HG02885 (cell line): ENCODE data around the gene EIF3I.
"Not testable (repeated sequence)": the region's sequence is repeated elsewhere in the genome, so short reads cannot be mapped to it uniquely, and the experiment has no call there.

Source experiments
- ATAC-seq: cut with Tn5 transposase; IDR thresholded peaks from one replicate; pipeline ENCODE4 v1.9.1; 2021; ENCODE audit warnings: mild to moderate bottlenecking; ENCODE audit not compliant: unreplicated experiment, poor library complexity

The EIF3I gene

DNA sequence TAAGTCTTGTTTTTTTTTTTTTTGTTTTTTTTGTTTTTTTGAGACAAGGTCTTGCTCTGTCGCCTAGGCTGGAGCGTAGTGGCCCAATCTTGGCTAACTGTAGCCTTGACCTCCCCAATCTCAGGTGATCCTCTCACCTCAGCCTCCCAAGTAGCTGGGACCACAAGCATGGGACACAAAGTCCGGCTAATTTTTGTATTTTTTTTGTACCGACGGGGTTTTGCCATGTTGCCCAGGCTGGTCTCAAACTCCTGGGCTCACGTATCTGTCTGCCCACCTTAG lies 35.0 kb downstream of the EIF3I start:
- ATAC-seq: no peak

DNA sequence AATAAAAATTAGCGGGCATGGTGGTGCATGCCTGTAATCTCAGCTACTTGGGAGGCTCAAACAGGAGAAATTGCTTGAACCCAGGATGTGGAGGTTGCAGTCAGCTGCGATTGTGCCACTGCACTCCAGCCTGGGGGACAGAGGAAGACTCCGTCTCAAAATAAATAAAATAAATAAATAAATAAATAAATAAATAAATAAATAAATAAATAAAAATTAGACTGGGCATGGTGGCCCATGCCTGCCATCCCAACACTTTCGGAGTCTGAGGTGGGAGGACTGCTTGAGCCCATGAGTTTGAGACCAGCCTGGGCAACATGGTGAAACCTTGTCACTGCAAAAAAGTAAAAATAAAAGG lies 41.0 kb downstream of the EIF3I start:
- ATAC-seq: not testable (repeated sequence)

DNA sequence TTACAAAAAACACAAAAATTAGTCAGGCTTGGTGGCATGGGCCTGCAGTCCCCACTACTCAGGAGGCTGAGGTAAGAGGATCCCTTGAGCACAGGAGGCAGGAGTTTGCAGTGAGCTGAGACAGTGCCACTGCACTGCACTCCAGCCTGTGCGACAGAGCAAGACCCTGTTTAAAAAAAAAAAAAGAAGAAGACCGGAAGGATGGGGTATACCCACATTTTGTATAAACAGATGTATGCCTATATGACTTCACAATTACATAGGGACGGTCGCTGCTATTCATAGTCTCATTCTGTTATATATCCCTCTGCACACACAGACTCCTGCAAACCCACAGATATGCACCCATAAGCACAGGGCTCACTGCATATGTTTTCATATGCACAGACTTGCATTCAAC lies 41.5 kb downstream of the EIF3I start:
- ATAC-seq: no peak

DNA sequence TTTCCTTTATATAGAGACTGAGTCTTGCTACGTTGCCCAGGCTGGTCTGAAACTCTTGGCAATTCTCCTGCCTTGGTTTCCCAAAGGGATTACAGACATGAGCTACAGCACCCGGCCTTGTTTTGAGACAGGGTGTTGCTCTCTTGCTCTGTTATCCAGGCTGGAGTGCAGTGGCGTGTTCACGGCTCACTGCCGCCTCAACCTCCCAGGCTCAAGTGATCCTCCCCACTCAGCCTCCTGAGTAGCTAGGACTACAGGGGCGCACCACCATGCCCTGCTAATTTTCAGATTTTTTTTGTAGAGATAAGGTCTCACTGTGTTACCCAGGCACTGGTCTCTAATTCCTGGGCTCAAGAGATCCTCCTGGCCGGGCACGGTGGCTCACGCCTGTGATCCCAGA lies 43.6 kb downstream of the EIF3I start:
- ATAC-seq: no peak

DNA sequence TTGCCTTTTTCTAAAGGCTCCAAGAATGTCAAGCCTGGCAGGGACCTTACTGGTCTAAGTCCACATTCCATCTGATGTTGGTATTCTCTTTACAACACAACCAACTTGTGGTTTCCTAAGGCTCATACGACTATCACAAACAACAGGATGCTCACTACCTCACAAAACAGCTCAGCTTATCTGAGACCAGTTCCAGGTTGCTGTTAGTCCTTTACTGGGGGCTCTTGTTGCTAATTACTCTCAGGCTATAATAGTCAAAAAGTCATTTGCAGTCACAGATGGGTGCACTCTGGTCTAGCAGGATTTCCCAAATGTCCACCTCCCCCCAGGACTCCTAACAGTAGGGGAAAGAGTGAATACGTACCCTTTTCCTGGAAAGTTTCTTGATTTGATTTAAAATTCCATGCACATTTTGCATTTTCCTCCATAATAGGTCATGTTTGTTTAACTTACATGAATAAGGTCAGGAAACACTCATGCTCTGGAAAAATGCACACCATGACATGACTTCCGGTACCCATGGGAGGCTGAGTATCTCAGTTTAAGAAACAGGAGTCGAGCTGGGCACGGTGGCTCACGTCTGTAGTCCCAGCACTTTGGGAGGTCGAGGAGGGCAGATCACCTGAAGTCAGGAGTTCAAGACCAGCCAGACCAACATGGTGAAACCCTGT lies 44.8 kb downstream of the EIF3I start:
- no peak for ATAC-seq

DNA sequence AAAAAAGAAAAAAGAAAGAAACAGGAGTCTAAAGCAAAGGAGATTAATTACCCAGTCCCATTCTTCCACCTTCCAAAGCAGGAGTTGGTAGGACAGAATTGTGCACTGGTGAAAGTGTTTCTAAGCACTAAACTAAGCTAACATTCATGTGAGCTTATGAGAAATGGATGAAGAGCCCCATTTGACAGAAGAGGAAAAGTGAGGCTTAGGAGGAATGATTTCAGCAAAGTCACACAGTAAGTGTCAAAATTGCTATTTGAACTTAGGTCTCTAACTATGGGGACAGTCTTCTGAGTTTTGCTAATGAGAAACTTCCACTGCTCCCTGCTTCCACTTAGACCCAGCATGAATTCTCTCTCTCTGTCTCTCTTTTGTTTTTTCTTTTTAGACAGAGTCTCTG lies 47.5 kb downstream of the EIF3I start:
- ATAC-seq: no peak

DNA sequence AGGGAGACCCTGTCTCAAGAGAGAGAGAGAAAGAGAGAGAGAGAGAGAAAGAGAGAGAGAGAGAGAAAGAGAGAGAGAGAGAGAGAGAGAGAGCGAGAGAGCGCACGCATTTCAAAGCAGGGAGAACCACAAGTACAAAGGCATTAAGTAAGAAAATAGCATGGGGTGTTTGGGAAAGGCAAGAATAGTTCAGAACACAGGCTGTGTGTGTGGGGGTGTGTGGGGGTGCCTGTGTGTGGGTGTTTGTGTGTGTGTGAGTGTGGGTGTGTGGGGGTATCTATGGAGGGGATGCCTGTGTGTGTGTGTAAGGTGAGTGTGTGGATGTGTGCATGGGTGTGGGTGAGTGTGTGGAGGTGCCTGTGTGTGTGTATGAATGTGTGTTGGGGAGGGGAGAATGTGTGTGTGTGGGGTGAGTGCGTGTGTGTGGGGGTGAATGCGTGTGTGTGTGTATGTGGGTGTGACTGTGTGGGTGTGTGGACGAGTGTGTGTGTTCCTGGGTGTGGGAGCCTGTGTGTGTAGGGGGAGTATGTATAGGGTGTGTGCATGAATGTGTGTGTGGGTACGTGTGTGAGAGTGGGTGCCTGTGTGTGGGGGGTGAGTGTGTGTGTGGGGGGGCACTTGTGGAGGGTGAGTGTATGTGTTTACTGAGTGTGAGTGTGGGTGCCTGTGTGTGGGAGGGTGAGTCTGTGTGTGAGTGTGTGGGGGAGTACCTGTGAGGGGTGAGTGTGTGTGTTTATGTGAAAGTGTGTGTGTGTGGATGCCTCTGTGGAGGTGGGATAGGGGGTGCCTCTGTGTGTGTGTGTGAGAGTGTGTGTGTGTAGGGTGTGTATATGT lies 50.6 kb downstream of the EIF3I start:
- ATAC-seq: no peak

DNA sequence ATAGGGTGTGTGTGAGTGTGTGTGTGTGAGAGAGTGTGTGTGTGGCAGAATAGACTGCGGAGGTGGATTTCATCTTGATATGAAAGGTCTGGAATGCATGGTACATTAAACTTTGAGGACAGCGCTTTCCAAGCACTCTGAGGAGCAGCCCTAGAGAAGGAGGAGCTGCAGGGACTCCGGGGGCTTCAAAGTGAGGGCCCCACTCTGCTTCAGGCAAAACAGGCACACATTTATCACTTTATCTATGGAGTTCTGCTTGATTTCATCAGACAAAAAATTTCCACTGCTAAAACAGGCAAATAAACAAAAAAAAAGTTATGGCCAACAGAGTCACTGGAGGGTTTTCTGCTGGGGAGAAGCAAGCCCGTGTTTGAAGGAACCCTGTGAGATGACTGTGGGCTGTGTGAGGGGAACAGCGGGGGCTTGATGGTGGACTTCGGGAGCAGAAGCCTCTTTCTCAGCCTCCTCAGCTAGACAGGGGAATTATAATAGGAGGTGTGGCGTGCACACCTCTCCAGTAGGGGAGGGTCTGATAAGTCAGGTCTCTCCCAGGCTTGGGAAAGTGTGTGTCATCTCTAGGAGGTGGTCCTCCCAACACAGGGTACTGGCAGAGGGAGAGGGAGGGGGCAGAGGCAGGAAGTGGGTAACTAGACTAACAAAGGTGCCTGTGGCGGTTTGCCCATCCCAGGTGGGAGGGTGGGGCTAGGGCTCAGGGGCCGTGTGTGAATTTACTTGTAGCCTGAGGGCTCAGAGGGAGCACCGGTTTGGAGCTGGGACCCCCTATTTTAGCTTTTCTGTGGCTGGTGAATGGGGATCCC lies 51.4 kb downstream of the EIF3I start:
- ATAC-seq: no peak

DNA sequence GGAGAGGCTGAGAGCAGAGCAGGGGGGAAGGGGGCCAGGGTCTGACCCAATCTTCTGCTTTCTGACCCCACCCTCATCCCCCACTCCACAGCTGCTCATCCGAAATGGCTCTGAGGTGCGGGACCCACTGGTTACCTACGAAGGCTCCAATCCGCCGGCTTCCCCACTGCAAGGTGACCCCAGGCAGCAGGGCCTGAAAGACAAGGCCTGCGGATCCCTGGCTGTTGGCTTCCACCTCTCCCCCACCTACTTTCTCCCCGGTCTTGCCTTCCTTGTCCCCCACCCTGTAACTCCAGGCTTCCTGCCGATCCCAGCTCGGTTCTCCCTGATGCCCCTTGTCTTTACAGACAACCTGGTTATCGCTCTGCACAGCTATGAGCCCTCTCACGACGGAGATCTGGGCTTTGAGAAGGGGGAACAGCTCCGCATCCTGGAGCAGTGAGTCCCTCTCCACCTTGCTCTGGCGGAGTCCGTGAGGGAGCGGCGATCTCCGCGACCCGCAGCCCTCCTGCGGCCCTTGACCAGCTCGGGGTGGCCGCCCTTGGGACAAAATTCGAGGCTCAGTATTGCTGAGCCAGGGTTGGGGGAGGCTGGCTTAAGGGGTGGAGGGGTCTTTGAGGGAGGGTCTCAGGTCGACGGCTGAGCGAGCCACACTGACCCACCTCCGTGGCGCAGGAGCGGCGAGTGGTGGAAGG lies 52.6 kb downstream of the EIF3I start:
- ATAC-seq: no peak

DNA sequence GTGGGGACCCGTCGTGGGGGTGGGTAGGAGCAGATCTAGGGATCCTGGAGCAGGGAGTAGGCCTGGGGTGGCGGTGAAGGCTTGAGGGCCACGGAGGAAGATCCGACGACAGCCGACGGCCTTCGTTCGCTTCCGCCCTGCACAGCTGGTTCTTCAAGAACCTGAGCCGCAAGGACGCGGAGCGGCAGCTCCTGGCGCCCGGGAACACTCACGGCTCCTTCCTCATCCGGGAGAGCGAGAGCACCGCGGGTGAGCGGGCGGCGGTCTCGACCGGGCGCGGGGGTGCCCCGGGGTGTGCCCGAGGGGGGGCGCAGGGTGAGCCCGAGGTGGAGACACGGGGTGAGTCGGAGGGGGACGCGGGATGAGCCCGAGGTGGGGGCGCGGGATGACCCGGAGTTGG lies 53.2 kb downstream of the EIF3I start:
- ATAC-seq: no peak

DNA sequence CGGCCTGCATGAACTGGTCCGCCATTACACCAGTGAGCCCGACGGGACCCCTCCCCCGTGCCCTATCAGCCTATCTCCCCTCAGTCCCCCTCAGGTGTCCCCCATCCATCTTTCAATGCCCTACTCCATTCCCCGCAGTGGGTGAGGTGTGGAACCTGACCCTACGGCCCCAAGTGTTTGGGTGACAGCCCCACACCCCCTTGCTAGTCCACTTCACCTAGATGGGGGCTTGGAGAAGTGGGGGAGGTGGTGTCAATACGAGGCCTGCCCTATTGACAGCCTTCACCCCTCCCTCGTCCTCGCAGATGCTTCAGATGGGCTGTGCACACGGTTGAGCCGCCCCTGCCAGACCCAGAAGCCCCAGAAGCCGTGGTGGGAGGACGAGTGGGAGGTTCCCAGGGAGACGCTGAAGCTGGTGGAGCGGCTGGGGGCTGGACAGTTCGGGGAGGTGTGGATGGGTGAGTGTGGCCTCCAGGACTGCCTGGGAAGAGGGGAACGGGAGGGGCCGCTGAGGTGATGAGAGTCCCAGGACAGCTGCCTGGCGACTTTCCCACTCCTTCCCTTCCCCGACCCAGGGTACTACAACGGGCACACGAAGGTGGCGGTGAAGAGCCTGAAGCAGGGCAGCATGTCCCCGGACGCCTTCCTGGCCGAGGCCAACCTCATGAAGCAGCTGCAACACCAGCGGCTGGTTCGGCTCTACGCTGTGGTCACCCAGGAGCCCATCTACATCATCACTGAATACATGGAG lies 54.0 kb downstream of the EIF3I start:
- ATAC-seq: no peak
